GM12878 (cell line): ENCODE data around the gene POLR2F. TPM values are rescaled to one million over a fixed set of nuclear protein-coding genes. Genes with fewer than 3 reads are reported as not detected.
A peak's percentile ranks its signal among the peaks of the same experiment; 100 is the strongest.

ENCODE experiments used
- ATAC-seq: fragments of 200-7000 bp; cut with Tn5 transposase; 3 replicates; pipeline ENCODE4 v1.9.1; 2020; ENCODE audit warnings: mild to moderate bottlenecking, moderate library complexity
- BruUV-seq: library from RNA; stranded (reverse); fragments of 400-500 nt; replicated peaks from 2 replicates; lab custom pipeline; 2021; lab: Mats Ljungman, UMichigan
- CTCF ChIA-PET: fragments of 300-600 bp; sonication (Branson Sonifier 250); formaldehyde crosslinking; extraction: SDS; loops from one replicate; lab custom pipeline; 2021; ENCODE audit warnings: inconsistent platforms; lab: Yijun Ruan, JAX
- POLR2A ChIA-PET: fragments of 350-600 bp; formaldehyde crosslinking; extraction: SDS; loops from one replicate; lab custom pipeline; 2021; ENCODE audit warnings: inconsistent platforms; lab: Charles Lee
- RAD21 ChIA-PET: fragments of 300-600 bp; sonication (Branson Sonifier 250); formaldehyde crosslinking; loops from one replicate; lab custom pipeline; 2023; ENCODE audit warnings: antibody characterized with exemption; ENCODE audit not compliant: unreplicated experiment; lab: Charles Lee
- SMC1A ChIA-PET: fragments of 300-600 bp; sonication (Branson Sonifier 250); formaldehyde crosslinking; loops from one replicate; lab custom pipeline; 2023; ENCODE audit not compliant: unreplicated experiment, uncharacterized antibody; lab: Charles Lee
- DNase-seq: peaks from one replicate; pipeline ENCODE4 v3.0.0-alpha.2; 2011; ENCODE audit warnings: low read depth, low spot score
- FAIRE-seq: peaks from 3 replicates; lab custom pipeline; 2011; peaks lifted over from hg19 to GRCh38; lab: Jason Lieb, UNC
- H2AFZ ChIP-seq: 2 replicates; pipeline ENCODE4 v1.6.0; 2011; ENCODE audit warnings: low read depth, low read length, control low read depth; ENCODE audit not compliant: control insufficient read depth
- H3K27ac ChIP-seq: 2 replicates; pipeline ENCODE4 v1.5.1; 2011; ENCODE audit warnings: control low read depth; ENCODE audit not compliant: control insufficient read depth, insufficient read depth
- H3K27me3 ChIP-seq, 2 experiments: replicated peaks in 1 of 2; 2 replicates each; pipeline versions ENCODE4 v1.6.0 to v1.6.1; 2011; ENCODE audit warnings: low read length in 1 of 2; ENCODE audit not compliant: control insufficient read depth in 2 of 2, insufficient read depth in 2 of 2
- H3K36me3 ChIP-seq, 2 experiments: 2 replicates each; pipeline ENCODE4 v1.5.1; 2011; ENCODE audit warnings: low read length in 1 of 2; ENCODE audit not compliant: control insufficient read depth in 2 of 2, insufficient read depth in 2 of 2
- H3K4me1 ChIP-seq: 2 replicates; pipeline ENCODE4 v1.6.1; 2011; ENCODE audit warnings: mild to moderate bottlenecking, low read length, moderate library complexity, mixed read lengths; ENCODE audit not compliant: control insufficient read depth, insufficient read depth
- H3K4me2 ChIP-seq: 2 replicates; pipeline ENCODE4 v1.6.0; 2011; ENCODE audit warnings: control low read depth; ENCODE audit not compliant: control insufficient read depth, insufficient read depth
- H3K4me3 ChIP-seq: fragments of 200-600 bp; sonication (generic); 2 replicates; pipeline ENCODE4 v1.5.1; 2016
- H3K79me2 ChIP-seq: 2 replicates; pipeline ENCODE4 v1.6.0; 2011; ENCODE audit warnings: low read length; ENCODE audit not compliant: control insufficient read depth, insufficient read depth
- H3K9ac ChIP-seq: 2 replicates; pipeline ENCODE4 v1.8.0; 2011; ENCODE audit warnings: low read length, control low read depth, mixed read lengths; ENCODE audit not compliant: control insufficient read depth, insufficient read depth
- H3K9me3 ChIP-seq: replicated peaks from 3 replicates; pipeline ENCODE4 v1.5.1; 2011; ENCODE audit warnings: mild to moderate bottlenecking, low read length; ENCODE audit not compliant: control insufficient read depth, insufficient read depth
- H4K20me1 ChIP-seq: 2 replicates; pipeline ENCODE4 v1.6.0; 2011; ENCODE audit not compliant: control insufficient read depth, insufficient read depth
- BHLHE40 ChIP-seq, 2 experiments: fragments of 450-650 bp in 1 of 2; IDR thresholded peaks; 2 replicates each; pipeline ENCODE4 v1.6.1; 2011 to 2017; ENCODE audit warnings: low read depth in 2 of 2, borderline replicate concordance in 1 of 2, improper control_type of control experiment in 1 of 2, low read length in 1 of 2, mild to moderate bottlenecking in 1 of 2
- CTCF ChIP-seq, 3 experiments: IDR thresholded peaks in 2 of 3; conservative IDR thresholded peaks in 1 of 3; 2 replicates each; pipeline ENCODE4 v1.5.1; 2011; ENCODE audit warnings: low read depth in 3 of 3, low read length in 3 of 3, mild to moderate bottlenecking in 3 of 3, control low read depth in 2 of 3, moderate library complexity in 2 of 3, inconsistent platforms in 1 of 3, mixed read lengths in 1 of 3; ENCODE audit not compliant: control insufficient read depth in 2 of 3, insufficient read depth in 1 of 3; ENCODE audit errors: extremely low read depth in 1 of 3
- EED ChIP-seq: sonication (generic); IDR thresholded peaks from 2 replicates; pipeline ENCODE4 v1.6.1; 2016; ENCODE audit warnings: antibody characterized with exemption, low read depth
- EGR1 ChIP-seq, 2 experiments: IDR thresholded peaks; 1 replicate in 1 of 2; 2 replicates in 1 of 2; pipeline ENCODE4 v1.6.1; 2011 to 2012; ENCODE audit warnings: low read depth in 2 of 2, low read length in 2 of 2, borderline replicate concordance in 1 of 2, mild to moderate bottlenecking in 1 of 2, moderate library complexity in 1 of 2
- EP300 ChIP-seq, 2 experiments: fragments of 150-350 bp in 1 of 2; IDR thresholded peaks; 2 replicates each; pipeline ENCODE4 v1.6.1; 2011 to 2012; ENCODE audit warnings: low read depth in 2 of 2, low read length in 2 of 2, borderline replicate concordance in 1 of 2, improper control_type of control experiment in 1 of 2, inconsistent platforms in 1 of 2; ENCODE audit not compliant: control insufficient read depth in 1 of 2
- GATAD2B ChIP-seq: fragments of 450-650 bp; conservative IDR thresholded peaks from 2 replicates; pipeline ENCODE4 v1.6.1; 2017; ENCODE audit warnings: low read depth, mild to moderate bottlenecking, moderate library complexity
- HCFC1 ChIP-seq: fragments of 150-350 bp; IDR thresholded peaks from 2 replicates; pipeline ENCODE4 v1.6.1; 2014; ENCODE audit warnings: low read length
- MAX ChIP-seq: IDR thresholded peaks from 2 replicates; pipeline ENCODE4 v1.6.1; 2012; ENCODE audit warnings: low read depth, low read length, improper control_type of control experiment
- MXI1 ChIP-seq: fragments of 150-350 bp; IDR thresholded peaks from 2 replicates; pipeline ENCODE4 v1.6.1; 2011; ENCODE audit warnings: low read depth, mild to moderate bottlenecking, inconsistent platforms, low read length, improper control_type of control experiment
- NR2C1 ChIP-seq: fragments of 450-650 bp; IDR thresholded peaks from 2 replicates; pipeline ENCODE4 v1.6.1; 2017; ENCODE audit warnings: antibody characterized with exemption, mild to moderate bottlenecking, moderate library complexity
- NR2F1 ChIP-seq: fragments of 450-650 bp; conservative IDR thresholded peaks from 2 replicates; pipeline ENCODE4 v1.6.1; 2017; ENCODE audit warnings: mild to moderate bottlenecking
- PBX3 ChIP-seq: IDR thresholded peaks from 2 replicates; pipeline ENCODE4 v1.6.1; 2011; ENCODE audit warnings: mild to moderate bottlenecking, low read depth, low read length, moderate library complexity; ENCODE audit not compliant: insufficient replicate concordance
- POLR2A ChIP-seq: IDR thresholded peaks from 2 replicates; pipeline ENCODE4 v1.6.1; 2011; ENCODE audit warnings: low read depth, mild to moderate bottlenecking, low read length
- RAD21 ChIP-seq: IDR thresholded peaks from 2 replicates; pipeline ENCODE4 v1.6.1; 2011; ENCODE audit warnings: mild to moderate bottlenecking, low read depth, low read length, moderate library complexity; ENCODE audit not compliant: insufficient read depth
- RUNX3 ChIP-seq: IDR thresholded peaks from 2 replicates; pipeline ENCODE4 v1.6.1; 2012; ENCODE audit warnings: low read length, inconsistent platforms
- SIN3A ChIP-seq: IDR thresholded peaks from 2 replicates; pipeline ENCODE4 v1.6.1; 2012; ENCODE audit warnings: low read depth, low read length, improper control_type of control experiment
- SMARCA5 ChIP-seq: fragments of 450-650 bp; IDR thresholded peaks from 2 replicates; pipeline ENCODE4 v1.6.1; 2017; ENCODE audit warnings: mild to moderate bottlenecking
- TAF1 ChIP-seq: IDR thresholded peaks from 2 replicates; pipeline ENCODE4 v1.6.1; 2011; ENCODE audit warnings: mild to moderate bottlenecking, low read depth, low read length, borderline replicate concordance
- YY1 ChIP-seq: IDR thresholded peaks from 2 replicates; pipeline ENCODE4 v1.6.1; 2011; ENCODE audit warnings: low read depth, mild to moderate bottlenecking, low read length
- WGBS: methylation state at CpG from one replicate; pipeline ENCODE4 v1.1.6; 2016; ENCODE audit warnings: low lambda C conversion rate; ENCODE audit not compliant: insufficient replicate concordance, insufficient coverage; ENCODE audit errors: missing lambda C conversion rate; 5-methylcytosine and 5-hydroxymethylcytosine counted together
- in situ Hi-C: fragments of 300-500 bp; cut with MboI; formaldehyde crosslinking; loops from 9 replicates; pipeline ENCODE4 v1.14.3; 2018; ENCODE audit warnings: mixed read lengths
- intact Hi-C: fragments of 100-400 bp; cut with micrococcal nuclease; formaldehyde crosslinking; loops from one replicate; pipeline ENCODE4 v1.14.2; 2022; ENCODE audit not compliant: unreplicated experiment
- polyA plus RNA-seq, 11 experiments: library from polyadenylated mRNA; depleted of rRNA in 4 of 11; unstranded in 6 of 11; stranded (reverse) in 5 of 11; fragments of >200 nt; fragmentation: Nextera tagmentation in 4 of 11; fragmentation: Illumina TruSeq in 1 of 11; extraction: Ambion mirVana in 4 of 11; extraction: Trizol in 1 of 11; gene quantifications; 1 replicate in 1 of 11; 2 replicates in 10 of 11; pipeline versions ENCODE4 v1.2.1 to v1.2.3, GENCODE V29; 2011 to 2016; ENCODE audit warnings: inconsistent platforms in 2 of 11, missing spikeins in 2 of 11, low read depth in 1 of 11
- total RNA-seq, 4 experiments: library from RNA; depleted of rRNA in 3 of 4; stranded (reverse); fragments of >200 nt in 3 of 4; fragmentation: Illumina TruSeq in 1 of 4; extraction: Trizol in 1 of 4; gene quantifications; 2 replicates each; pipeline versions ENCODE4 v1.2.1 to v1.2.3, GENCODE V29; 2013 to 2021

POLR2F gene
- total and polyA plus RNA-seq, 10 of the 15 experiments (the other 5 are each of a cell fraction or from before 2014, with no cell fraction given) = 71.9 to 218 (median 100.0) TPM

GRCh38 chr22:37905534-37906363 is 47.8 kb upstream of the POLR2F start, which contains the start of gene MICALL1:
MICALL1 (plus strand) TSS chr22:37906297; CDS start chr22:37906423, 126 bp downstream.
- FAIRE-seq = no peak
- 8% methylated on average over 56 of the region's 90 CpGs for WGBS
- H2AFZ ChIP-seq = peak within 1 kb of the TSS; percentile 74
- no peak for TF ChIP-seq EED
- TF ChIP-seq POLR2A = peak; percentile 63
- TF ChIP-seq PBX3 = no peak
- TF ChIP-seq HCFC1 = 0 out of 2 replicates have a peak, but pooled peaks have one; percentile 14
- peak in 1 of 2 experiments; percentile 67; a peak in 1 of 3 replicates for TF ChIP-seq EGR1 (IDR thresholded peaks at IDR 0.05; ENCODE audit: borderline replicate concordance in 1 of 2, low read depth in 2 of 2, low read length in 2 of 2)
- peak; percentile 46 to 91; a peak in 3 of 4 replicates for TF ChIP-seq BHLHE40 (IDR thresholded peaks at IDR 0.05; ENCODE audit: borderline replicate concordance in 1 of 2, low read depth in 2 of 2, low read length in 1 of 2)
- TF ChIP-seq CTCF (IDR thresholded peaks at IDR 0.05 in 2 of 3, conservative IDR thresholded peaks at IDR 0.05 in 1 of 3; ENCODE audit: control insufficient read depth in 2 of 3, extremely low read depth in 1 of 3, insufficient read depth in 1 of 3, low read depth in 3 of 3, low read length in 3 of 3) = peak in 2 of 3 experiments; percentile 17 to 60; a peak in 3 of 6 replicates
- TF ChIP-seq GATAD2B = peak; percentile 48
- TF ChIP-seq EP300 (IDR thresholded peaks at IDR 0.05; ENCODE audit: borderline replicate concordance in 1 of 2, control insufficient read depth in 1 of 2, low read depth in 2 of 2, low read length in 2 of 2) = no peak
- no peak for TF ChIP-seq MAX
- peak; percentile 29; the same call in 1 of the 2 replicates for TF ChIP-seq TAF1
- TF ChIP-seq SIN3A = 0 out of 2 replicates have a peak, but pooled peaks have one; percentile 1
- 0 out of 2 replicates have a peak, but pooled peaks have one; percentile 12 for TF ChIP-seq NR2F1
- TF ChIP-seq NR2C1 = no peak
- TF ChIP-seq RAD21 = peak; percentile 36; the same call in 1 of the 2 replicates
- peak; percentile 88; the same call in 1 of the 2 replicates for TF ChIP-seq SMARCA5
- TF ChIP-seq YY1 = peak; percentile 57; the same call in 1 of the 2 replicates
- peak; percentile 28; the same call in 1 of the 2 replicates for TF ChIP-seq RUNX3
- TF ChIP-seq MXI1 = peak; percentile 65; the same call in 1 of the 2 replicates

More at GRCh38 chr22:37905534-37906363, 47.8 kb upstream of the POLR2F start, which contains the start of gene MICALL1:
- in situ Hi-C loops = no loop called here
- Histone ChIP-seq H3K4me3 (peak within 1 kb of the TSS; percentile 85), H3K36me3 (no peaks in the 10 kb centered on the region), H3K4me2 (peak within 1 kb of the TSS; percentile 95), H4K20me1 (no peaks in the 10 kb centered on the region), H3K27ac (peak within 1 kb of the TSS; percentile 59), H3K79me2 (peaks cover 2% of the 10 kb centered on the region; the same call in 1 of the 2 replicates), H3K4me1 (no peaks in the 10 kb centered on the region), H3K9ac (peak within 1 kb of the TSS; percentile 63), H3K27me3 (no peaks in the 10 kb centered on the region), H3K9me3 (no peaks in the 10 kb centered on the region)
- POLR2A ChIA-PET = interaction anchor here (0.6 to 2.8 kb wide), 6 partner anchors 9 to 1570 kb away, joined by 3 to 16 read pairs (median 4); partner anchors contain the start of genes EIF3L, LGALS1 and TST
- SMC1A ChIA-PET = interaction anchor here (0.8 to 1.9 kb wide), 3 partner anchors 9 to 60 kb away, joined by 3 to 11 read pairs (median 3); no protein-coding TSS in a partner anchor
- ATAC-seq (peak; percentile 96), DNase-seq (no peak)
- RAD21 ChIA-PET = interaction anchor here (0.8 to 1.6 kb wide), 3 partner anchors 9 to 262 kb away, joined by 3 to 9 read pairs (median 5); no protein-coding TSS in a partner anchor
- no TSS peak for BruUV-seq
- intact Hi-C loops = loop anchor here (2.0 to 5.0 kb wide), 2 partner anchors 29 to 62 kb away; no protein-coding TSS in a partner anchor
- CTCF ChIA-PET = interaction anchor here (0.7 to 2.3 kb wide), 9 partner anchors 9 to 624 kb away, joined by 3 to 19 read pairs (median 4); partner anchors contain the start of genes C22orf23, CYTH4 and POLR2F
